NB4 (cell line): ENCODE measurements around the gene ARMC5.

Experiments used
- DNase-seq: peaks from one replicate; pipeline ENCODE4 v3.0.0; 2010; ENCODE audit warnings: low read depth
- H3K4me3 ChIP-seq: one replicate; pipeline ENCODE4 v1.5.1; 2011; ENCODE audit warnings: mild to moderate bottlenecking, low read depth, low read length, moderate library complexity
- CTCF ChIP-seq: IDR thresholded peaks from one replicate; pipeline ENCODE4 v1.5.1; 2012; ENCODE audit warnings: low read depth, low read length
- MAX ChIP-seq: IDR thresholded peaks from 2 replicates; pipeline ENCODE4 v1.6.1; 2011; ENCODE audit warnings: low read depth, low read length
- MYC ChIP-seq: IDR thresholded peaks from 2 replicates; pipeline ENCODE4 v1.6.1; 2011; ENCODE audit warnings: low read depth, low read length
- POLR2A ChIP-seq: IDR thresholded peaks from 2 replicates; pipeline ENCODE4 v1.6.1; 2011; ENCODE audit warnings: mild to moderate bottlenecking; ENCODE audit not compliant: insufficient read length; ENCODE audit errors: extremely low read depth

Gene ARMC5

GRCh38 chr16:31489298-31489564, 29.9 kb downstream of the ARMC5 start:
- DNase-seq = no peak
- H3K4me3 ChIP-seq = no peak overlapping the region
- TF ChIP-seq MAX (no peak), CTCF (no peak), MYC (no peak), POLR2A (no peak)

GRCh38 chr16:31489616-31490584, 30.6 kb downstream of the ARMC5 start:
- TF ChIP-seq MAX = no peak
- no peak for TF ChIP-seq MYC
- TF ChIP-seq POLR2A = no peak
- TF ChIP-seq CTCF = no peak
- H3K4me3 ChIP-seq = no peak overlapping the region
- DNase-seq = no peak

- no peak overlapping the region for H3K4me3 ChIP-seq
- no peak for TF ChIP-seq MYC
- no peak for TF ChIP-seq MAX
- TF ChIP-seq CTCF = no peak
- TF ChIP-seq POLR2A = no peak
- no peak for DNase-seq
These were observed 32.6 kb downstream of the ARMC5 start for GRCh38 chr16:31491778-31492418.

- DNase-seq = no peak
- TF ChIP-seq MAX = no peak
- TF ChIP-seq MYC = no peak
- no peak for TF ChIP-seq POLR2A
- TF ChIP-seq CTCF = no peak
- no peak overlapping the region for H3K4me3 ChIP-seq
These were observed 34.3 kb downstream of the ARMC5 start for GRCh38 chr16:31493506-31494125.

GRCh38 chr16:31496670-31497069, 37.4 kb downstream of the ARMC5 start:
- no peak overlapping the region for H3K4me3 ChIP-seq
- TF ChIP-seq MAX = no peak
- TF ChIP-seq MYC = no peak
- no peak for TF ChIP-seq CTCF
- no peak for TF ChIP-seq POLR2A
- no peak for DNase-seq
